D721Med (cell line): ENCODE data around the gene ANKRD63.

Experiments
- DNase-seq: peaks from one replicate; pipeline ENCODE4 v3.0.0; 2011; ENCODE audit warnings: low spot score; ENCODE audit not compliant: insufficient read length
- FAIRE-seq: peaks from 2 replicates; lab custom pipeline; 2011; peaks lifted over from hg19 to GRCh38; lab: Jason Lieb, UNC
- TF ChIP-seq, protein P1 (sequence below): IDR thresholded peaks from 2 replicates; pipeline ENCODE4 v1.5.1; 2012; ENCODE audit warnings: mild to moderate bottlenecking, control low read depth; ENCODE audit not compliant: insufficient read depth; ENCODE audit errors: missing control alignments

Gene ANKRD63

DNA sequence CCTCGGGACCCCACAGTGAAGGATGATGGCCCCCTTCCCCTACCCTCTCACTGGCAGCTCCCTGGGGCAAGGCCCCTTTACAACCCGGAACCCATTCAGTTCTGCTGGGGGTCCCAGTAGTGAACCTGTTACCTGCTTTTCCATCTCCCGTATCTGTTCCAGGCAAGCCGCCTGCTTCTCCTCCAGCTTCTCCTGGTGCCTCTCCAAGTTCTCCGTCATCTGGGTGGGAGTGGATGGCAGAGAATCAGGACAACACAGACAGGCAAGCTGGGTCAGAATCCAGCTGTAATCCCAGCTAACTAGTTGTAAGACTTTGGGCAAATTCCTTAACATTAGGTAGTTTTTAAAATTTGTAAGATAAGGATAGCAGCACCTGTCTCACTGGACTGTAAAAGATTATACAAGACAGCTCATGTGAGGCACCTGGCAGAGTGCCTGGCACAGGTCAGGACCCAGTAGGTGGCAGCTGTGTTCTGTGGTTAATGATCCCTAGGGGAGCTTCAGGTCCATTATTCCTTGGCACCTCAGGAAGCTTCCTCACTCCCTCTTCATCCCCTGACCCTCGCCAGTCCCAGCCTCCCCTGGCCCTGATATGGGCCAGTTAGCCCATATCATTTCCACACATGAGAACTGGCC lies 6.4 kb upstream of the ANKRD63 start:
- TF ChIP-seq, protein P1, sequence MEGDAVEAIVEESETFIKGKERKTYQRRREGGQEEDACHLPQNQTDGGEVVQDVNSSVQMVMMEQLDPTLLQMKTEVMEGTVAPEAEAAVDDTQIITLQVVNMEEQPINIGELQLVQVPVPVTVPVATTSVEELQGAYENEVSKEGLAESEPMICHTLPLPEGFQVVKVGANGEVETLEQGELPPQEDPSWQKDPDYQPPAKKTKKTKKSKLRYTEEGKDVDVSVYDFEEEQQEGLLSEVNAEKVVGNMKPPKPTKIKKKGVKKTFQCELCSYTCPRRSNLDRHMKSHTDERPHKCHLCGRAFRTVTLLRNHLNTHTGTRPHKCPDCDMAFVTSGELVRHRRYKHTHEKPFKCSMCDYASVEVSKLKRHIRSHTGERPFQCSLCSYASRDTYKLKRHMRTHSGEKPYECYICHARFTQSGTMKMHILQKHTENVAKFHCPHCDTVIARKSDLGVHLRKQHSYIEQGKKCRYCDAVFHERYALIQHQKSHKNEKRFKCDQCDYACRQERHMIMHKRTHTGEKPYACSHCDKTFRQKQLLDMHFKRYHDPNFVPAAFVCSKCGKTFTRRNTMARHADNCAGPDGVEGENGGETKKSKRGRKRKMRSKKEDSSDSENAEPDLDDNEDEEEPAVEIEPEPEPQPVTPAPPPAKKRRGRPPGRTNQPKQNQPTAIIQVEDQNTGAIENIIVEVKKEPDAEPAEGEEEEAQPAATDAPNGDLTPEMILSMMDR: no peak
- FAIRE-seq: no peak
- no peak for DNase-seq

DNA sequence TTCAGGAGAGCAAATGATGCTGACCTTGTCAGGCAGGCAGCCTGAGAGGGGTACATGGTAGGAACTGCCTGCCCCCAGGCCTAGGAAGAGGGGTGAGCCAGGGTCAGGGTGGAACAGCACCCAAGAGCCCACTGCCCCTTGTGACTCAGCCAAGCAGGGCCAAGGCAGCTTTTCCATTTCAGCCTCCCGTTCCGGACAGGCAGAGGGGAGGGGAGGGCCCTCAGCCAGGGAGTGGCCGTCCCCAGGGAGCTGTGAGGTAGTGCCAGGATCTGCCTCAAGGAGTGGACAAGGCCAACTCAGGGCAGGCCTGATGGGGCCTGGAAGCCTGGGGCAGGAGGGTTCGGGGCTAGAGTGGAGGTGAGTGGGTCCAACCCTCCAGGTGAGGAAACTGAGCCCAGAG lies 5.1 kb upstream of the ANKRD63 start:
- TF ChIP-seq, protein P1: no peak
- DNase-seq (no peak), FAIRE-seq (no peak)

- TF ChIP-seq, protein P1: no peak
- DNase-seq (no peak), FAIRE-seq (no peak)
These were observed 4.6 kb upstream of the ANKRD63 start for GRCh38 chr15:40287505-40287904.

DNA sequence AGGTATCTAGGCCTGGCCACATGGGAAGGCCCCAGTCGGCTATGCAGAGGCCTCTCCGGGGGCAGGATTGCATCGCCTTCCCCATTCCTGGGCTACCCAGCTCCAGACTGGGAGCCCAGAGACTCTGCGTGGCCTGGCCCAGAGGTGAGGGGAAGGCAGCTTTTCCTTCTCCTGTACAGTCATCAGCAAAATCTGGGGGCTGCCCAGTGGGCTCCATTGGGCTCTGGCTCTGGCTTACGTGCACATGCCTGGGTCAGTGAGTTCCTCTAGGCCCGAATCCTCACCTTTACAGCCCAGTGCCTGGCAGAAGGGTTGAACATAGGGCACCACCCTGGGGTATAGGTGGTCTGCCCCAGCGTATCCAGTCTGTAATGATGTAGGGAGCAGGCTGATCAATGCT lies 3.9 kb upstream of the ANKRD63 start:
- TF ChIP-seq, protein P1: no peak
- no peak for FAIRE-seq
- DNase-seq: no peak

GRCh38 chr15:40286061-40286532 lies 3.2 kb upstream of the ANKRD63 start:
- TF ChIP-seq, protein P1: no peak
- DNase-seq (no peak), FAIRE-seq (no peak)

- TF ChIP-seq, protein P1: no peak
- no peak for FAIRE-seq
- DNase-seq: no peak
These were observed 2.7 kb upstream of the ANKRD63 start for GRCh38 chr15:40285554-40286011.

DNA sequence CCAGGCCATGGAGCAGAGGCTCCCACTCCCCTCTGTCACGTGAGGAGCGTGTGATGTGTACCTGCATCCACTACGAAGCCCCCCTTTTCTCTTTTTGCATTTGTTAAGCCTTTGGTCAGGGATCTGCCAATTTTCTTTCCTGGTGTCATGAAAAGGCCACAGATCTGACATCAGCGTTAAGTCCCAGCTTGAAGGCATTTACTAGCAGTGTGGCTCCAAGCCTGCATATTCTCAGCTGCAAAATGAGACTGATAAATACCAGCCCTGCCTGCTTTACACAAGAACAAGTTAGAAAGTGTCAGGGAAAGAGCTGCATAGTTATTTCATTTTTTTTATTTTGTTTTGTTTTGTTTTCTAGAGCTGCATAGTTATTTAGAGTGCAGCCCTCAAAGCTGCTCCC lies 2.3 kb upstream of the ANKRD63 start:
- FAIRE-seq (no peak), DNase-seq (no peak)
- TF ChIP-seq, protein P1: no peak
